Breast epithelium (tissue), 4 donors: ENCODE measurements around the gene IP6K3. TPM values are rescaled to one million over a fixed set of nuclear protein-coding genes. Genes with fewer than 3 reads are reported as not detected.

Experiments used
- DNase-seq, 2 donors: peaks; one replicate each; pipeline ENCODE4 v3.0.0-alpha.2; 2019; ENCODE audit warnings: low spot score in 2 of 2
- H3K27ac ChIP-seq, 2 donors: fragments of 200-600 bp; sonication (generic) in 1 of 2; one replicate each; pipeline ENCODE4 v1.5.1; 2016 to 2019; ENCODE audit warnings: mild to moderate bottlenecking in 1 of 2
- H3K27me3 ChIP-seq, 2 donors: fragments of 200-600 bp; sonication (generic) in 1 of 2; one replicate each; pipeline versions ENCODE4 v1.5.1 to v1.6.0; 2017 to 2019; ENCODE audit warnings: control low read depth in 1 of 2, mild to moderate bottlenecking in 1 of 2
- H3K36me3 ChIP-seq: fragments of 200-600 bp; one replicate; pipeline ENCODE4 v1.5.1; 2019
- H3K4me1 ChIP-seq, 2 donors: fragments of 200-600 bp; sonication (generic); one replicate each; pipeline ENCODE4 v1.5.1; 2016 to 2019; ENCODE audit warnings: control low read depth in 1 of 2
- H3K4me3 ChIP-seq, 3 donors: fragments of 200-600 bp; sonication (generic); 1 replicate in 2 of 3; 2 replicates in 1 of 3; pipeline ENCODE4 v1.5.1; 2016 to 2019; ENCODE audit warnings: mild to moderate bottlenecking in 3 of 3, moderate library complexity in 2 of 3
- H3K9me3 ChIP-seq, 2 donors: fragments of 200-600 bp; sonication (generic) in 1 of 2; one replicate each; pipeline ENCODE4 v1.5.1; 2016 to 2019; ENCODE audit warnings: control low read depth in 1 of 2
- CTCF ChIP-seq, 3 donors: fragments of 450-650 bp; IDR thresholded peaks; one replicate each; pipeline ENCODE4 v1.5.1; 2016 to 2017; ENCODE audit warnings: antibody characterized with exemption in 3 of 3, mild to moderate bottlenecking in 3 of 3, moderate library complexity in 3 of 3
- POLR2A ChIP-seq: fragments of 450-650 bp; IDR thresholded peaks from one replicate; pipeline ENCODE4 v1.6.1; 2016; ENCODE audit warnings: antibody characterized with exemption, mild to moderate bottlenecking, moderate library complexity
- POLR2AphosphoS5 ChIP-seq, 3 donors: sonication (generic); formaldehyde crosslinking; IDR thresholded peaks; one replicate each; pipeline ENCODE4 v1.6.1; 2017; ENCODE audit warnings: antibody characterized with exemption in 3 of 3
- intact Hi-C: fragments of 100-400 bp; cut with DNase I; formaldehyde crosslinking; loops from one replicate; pipeline ENCODE4 v1.15.1; 2023; ENCODE audit warnings: low total_unique reads
- total RNA-seq, 3 donors: library from RNA; depleted of rRNA; stranded (reverse); fragments of >200 nt; gene quantifications; one replicate each; pipeline ENCODE4 v1.1.0, GENCODE V29; 2016

IP6K3 gene
- total RNA-seq, 3 donors from 2014 or later = 0.15 to 4.2 (median 0.66) TPM

GRCh38 chr6:33750244-33750991, 3.7 kb upstream of the IP6K3 start:
- Histone ChIP-seq H3K4me3 (no peak overlapping the region), H3K27ac (peak overlapping the region in 1 of 2 donors; percentile 38), H3K9me3 (no peaks in the 10 kb centered on the region), H3K27me3 (no peaks in the 10 kb centered on the region), H3K4me1 (no peaks in the 10 kb centered on the region), H3K36me3 (no peaks in the 10 kb centered on the region)
- no peak for DNase-seq
- intact Hi-C loops = no loop called here
- TF ChIP-seq CTCF (IDR thresholded peaks at IDR 0.05) (no peak), POLR2AphosphoS5 (IDR thresholded peaks at IDR 0.05) (no peak), POLR2A (no peak)

GRCh38 chr6:33749401-33749800, 2.7 kb upstream of the IP6K3 start:
- DNase-seq = no peak
- no peaks in the 10 kb centered on the region for H3K36me3 ChIP-seq
- no peak overlapping the region for H3K4me3 ChIP-seq
- no peaks in the 10 kb centered on the region for H3K9me3 ChIP-seq
- no peaks in the 10 kb centered on the region for H3K27me3 ChIP-seq
- no peak overlapping the region for H3K27ac ChIP-seq
- intact Hi-C loops = no loop called here
- TF ChIP-seq POLR2A (no peak), POLR2AphosphoS5 (IDR thresholded peaks at IDR 0.05) (no peak), CTCF (IDR thresholded peaks at IDR 0.05) (no peak)
- peaks cover 5 to 7% of the 10 kb centered on the region in 2 donors for H3K4me1 ChIP-seq

- no peak for DNase-seq
- Histone ChIP-seq H3K27ac (no peak overlapping the region), H3K9me3 (no peaks in the 10 kb centered on the region), H3K36me3 (no peaks in the 10 kb centered on the region), H3K27me3 (no peaks in the 10 kb centered on the region), H3K4me3 (no peak overlapping the region), H3K4me1 (peaks cover 5 to 7% of the 10 kb centered on the region in 2 donors)
- intact Hi-C loops = no loop called here
- TF ChIP-seq POLR2AphosphoS5 (IDR thresholded peaks at IDR 0.05) = no peak
- no peak for TF ChIP-seq CTCF (IDR thresholded peaks at IDR 0.05)
- TF ChIP-seq POLR2A = no peak
Observed at GRCh38 chr6:33748841-33749240, 2.1 kb upstream of the IP6K3 start.

GRCh38 chr6:33747823-33748222, 1.1 kb upstream of the IP6K3 start:
- H3K27ac ChIP-seq = no peak overlapping the region

More at GRCh38 chr6:33747823-33748222, 1.1 kb upstream of the IP6K3 start:
- Histone ChIP-seq H3K27me3 (no peaks in the 10 kb centered on the region), H3K4me1 (peaks cover 5 to 7% of the 10 kb centered on the region in 2 donors), H3K9me3 (no peaks in the 10 kb centered on the region), H3K36me3 (no peaks in the 10 kb centered on the region), H3K4me3 (no peak overlapping the region)
- intact Hi-C loops = no loop called here
- no peak for DNase-seq
- TF ChIP-seq POLR2A (no peak), CTCF (IDR thresholded peaks at IDR 0.05) (no peak), POLR2AphosphoS5 (IDR thresholded peaks at IDR 0.05) (no peak)
